ENCODE data around the gene SLC39A11.
A peak's percentile ranks its signal among the peaks of the same experiment; 100 is the strongest.

SLC39A11 gene

DNA sequence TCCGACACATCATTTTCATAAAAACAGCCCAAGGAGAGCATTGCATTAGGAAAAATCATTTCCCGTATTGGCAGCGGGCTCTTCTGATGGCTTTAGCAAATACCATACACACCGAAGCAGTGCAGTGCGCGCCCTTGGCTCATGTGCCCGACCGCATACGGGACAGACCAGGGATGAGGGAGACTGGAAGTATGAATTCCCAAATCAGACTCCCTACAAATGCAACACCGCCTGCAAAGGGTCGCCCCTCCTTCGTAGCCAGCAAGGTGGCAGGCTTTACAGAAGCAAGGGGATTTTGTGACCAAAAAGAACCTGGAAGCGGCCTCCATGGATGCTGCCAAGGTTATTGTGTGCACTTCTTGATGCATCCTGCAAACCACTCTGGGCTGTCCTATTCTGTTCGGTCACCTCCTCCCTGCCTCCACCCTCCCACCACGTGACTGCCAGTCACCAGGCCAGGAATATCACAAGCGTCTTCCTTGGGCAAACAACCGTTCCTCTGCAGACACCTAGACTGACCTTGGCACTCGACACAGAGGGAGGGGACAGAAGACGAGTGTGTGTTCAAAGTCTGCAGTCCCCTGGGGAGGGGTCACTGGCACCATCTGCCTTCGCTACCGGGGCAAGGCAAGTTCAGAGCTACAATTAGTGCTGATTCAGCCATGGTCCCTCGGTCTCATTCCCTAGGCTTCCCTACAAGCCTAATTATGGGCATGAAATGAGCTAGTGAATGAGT lies 460.4 kb downstream of the SLC39A11 start:
- peak; percentile 70 for DNase-seq

- peak; percentile 22 for DNase-seq
Measured at GRCh38 chr17:72631568-72631948, 460.9 kb downstream of the SLC39A11 start.

DNA sequence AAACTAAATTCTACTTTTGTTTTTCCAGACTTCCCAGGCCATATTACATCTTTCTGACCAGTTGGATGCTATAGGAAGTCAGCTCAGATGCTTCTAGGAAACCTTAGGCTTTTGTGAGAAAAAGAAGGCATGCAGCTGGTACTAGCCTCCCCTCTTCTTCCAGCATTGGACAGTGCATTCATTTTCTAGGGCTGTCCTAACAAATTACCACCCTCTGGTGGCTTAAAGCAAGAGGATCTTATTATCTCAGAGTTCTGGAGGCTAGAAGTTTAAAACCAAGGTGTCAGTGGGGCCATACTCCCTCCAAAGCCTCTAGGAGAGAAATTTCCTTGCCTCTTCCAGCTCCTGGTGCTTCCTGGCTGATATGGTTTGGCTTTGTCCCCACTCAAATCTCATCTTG lies 467.8 kb downstream of the SLC39A11 start:
- DNase-seq, result no peak

DNA sequence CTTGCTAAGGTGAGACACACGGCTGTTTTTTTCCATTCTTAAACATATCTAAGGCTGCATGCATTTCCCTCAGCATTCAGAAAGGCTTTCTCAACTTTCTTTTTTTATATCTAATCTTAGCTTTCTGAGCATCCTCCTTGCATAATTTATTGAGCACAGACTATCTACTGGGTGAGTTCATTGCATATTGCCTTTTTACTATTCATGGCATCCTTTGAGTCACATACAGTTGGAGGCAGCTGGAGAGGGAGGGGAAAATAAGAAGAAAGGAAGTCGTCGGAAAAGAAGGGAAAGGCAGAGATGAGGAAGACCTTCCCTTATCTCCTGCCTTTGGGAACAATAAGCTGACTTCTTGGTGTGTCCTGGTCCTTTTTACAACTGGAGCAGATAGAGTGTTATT lies 468.3 kb downstream of the SLC39A11 start:
- DNase-seq, result no peak

- DNase-seq, result no peak
Measured at GRCh38 chr17:72622661-72623433, 469.6 kb downstream of the SLC39A11 start.

GRCh38 chr17:72619976-72620650 lies 472.4 kb downstream of the SLC39A11 start:
- no peak for DNase-seq

DNA sequence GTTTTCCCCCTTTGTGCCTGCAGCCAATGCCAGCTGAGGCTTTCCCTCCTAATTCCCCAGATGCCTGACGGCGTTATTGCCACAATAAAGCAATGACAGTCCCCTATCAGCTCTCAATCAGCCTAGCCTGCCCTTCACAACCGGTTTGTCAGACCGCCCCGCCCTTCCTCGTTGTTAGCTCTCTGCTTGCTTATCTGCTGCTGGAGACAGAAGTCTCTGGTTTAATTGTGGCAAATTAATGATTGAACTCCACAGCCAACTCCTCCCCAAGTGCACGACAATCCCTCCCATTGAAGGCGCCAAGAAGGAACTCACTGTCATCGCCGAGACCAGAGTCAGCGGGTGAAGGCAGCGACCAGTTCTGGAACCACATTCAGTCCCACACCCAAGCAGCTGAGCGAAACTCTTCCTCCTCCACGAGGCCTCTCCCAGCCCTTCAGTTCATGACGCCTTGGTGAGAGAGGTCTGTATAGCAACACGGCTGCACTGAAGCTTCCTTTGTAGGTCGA lies 474.4 kb downstream of the SLC39A11 start:
- DNase-seq, result peak; percentile 40

DNA sequence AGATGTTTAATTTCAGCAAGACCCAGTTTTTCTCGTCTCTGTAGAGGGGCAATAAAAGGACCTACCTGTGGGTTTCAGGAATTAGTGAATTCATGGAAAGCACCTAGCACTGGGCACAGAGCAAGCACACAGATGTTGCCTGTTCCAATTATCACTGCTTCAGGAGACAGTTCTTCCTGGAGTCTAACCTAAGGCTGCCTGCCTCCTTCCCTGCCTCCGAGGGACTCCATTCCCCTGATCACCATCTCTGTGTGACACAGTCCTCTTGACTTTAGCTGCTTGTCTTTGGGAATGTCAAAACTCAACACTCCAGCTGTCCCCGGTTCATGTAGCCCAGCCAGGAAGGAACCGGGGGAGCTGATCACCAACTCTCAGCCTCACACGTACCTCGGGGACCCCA lies 474.9 kb downstream of the SLC39A11 start:
- no peak for DNase-seq

DNA sequence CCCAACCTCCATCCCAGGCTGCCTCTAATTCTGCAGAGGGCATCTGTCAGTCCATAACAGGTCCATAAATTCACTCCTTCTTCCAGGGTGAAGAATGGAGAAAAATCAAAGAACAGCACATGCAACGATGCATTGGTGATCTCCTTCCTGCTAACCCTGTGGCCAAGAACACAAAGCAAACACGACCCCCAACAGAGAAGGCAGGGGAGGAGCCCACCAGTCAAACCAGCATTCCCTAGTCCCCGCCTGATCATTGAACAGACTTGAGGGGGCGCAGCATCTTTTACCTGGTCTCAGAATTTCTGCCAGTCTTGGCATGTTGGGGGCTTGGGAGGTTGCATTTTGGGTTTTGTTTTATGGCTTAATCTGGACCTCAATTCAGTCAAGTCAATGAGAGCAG lies 476.0 kb downstream of the SLC39A11 start:
- DNase-seq, result no peak

DNA sequence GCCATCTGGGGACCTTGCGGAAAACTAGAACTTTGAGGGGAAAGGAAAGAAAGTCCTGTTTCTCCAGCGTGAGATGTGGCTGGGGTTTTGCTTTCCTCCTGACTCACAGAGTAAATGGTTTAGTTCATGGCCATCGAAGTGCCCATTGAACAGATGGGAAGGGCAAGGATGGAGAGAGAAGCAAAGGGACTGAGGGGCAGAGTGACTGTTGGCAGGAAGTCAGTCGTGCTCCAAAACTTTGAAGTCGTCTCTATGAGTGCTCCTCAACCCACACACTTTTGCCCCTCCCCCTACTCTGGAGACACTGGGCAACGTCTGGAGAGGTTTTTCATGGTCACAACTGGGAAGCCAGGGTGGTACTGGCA lies 476.9 kb downstream of the SLC39A11 start:
- no peak for DNase-seq

GRCh38 chr17:72614871-72615626 lies 477.4 kb downstream of the SLC39A11 start:
- DNase-seq, result no peak

GRCh38 chr17:72614476-72614870 lies 478.0 kb downstream of the SLC39A11 start:
- DNase-seq, result no peak

DNA sequence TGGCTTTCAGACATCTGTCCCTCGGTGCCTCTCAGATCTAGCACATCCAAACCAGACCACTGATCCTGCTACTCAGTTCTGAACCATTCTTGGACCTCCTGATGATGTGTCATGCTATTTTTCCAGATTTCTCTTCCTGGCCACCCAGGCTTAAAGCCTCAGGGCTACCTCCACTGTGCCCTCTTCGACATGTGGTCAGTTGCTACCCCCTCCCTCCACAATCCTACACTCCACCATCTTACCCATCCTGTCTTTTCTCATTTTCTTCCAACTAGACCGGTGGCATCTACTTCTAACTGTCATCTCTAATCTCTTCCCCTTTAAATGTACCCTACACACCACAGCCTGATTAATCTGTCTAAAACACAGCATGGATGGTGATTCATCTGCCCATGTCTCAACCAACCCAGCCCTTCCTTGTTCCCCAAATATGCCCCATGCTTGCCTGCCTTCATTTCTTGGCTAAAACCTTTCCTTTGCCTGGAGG lies 478.6 kb downstream of the SLC39A11 start:
- DNase-seq, result no peak

GRCh38 chr17:72613396-72613795 lies 479.1 kb downstream of the SLC39A11 start:
- no peak for DNase-seq

DNA sequence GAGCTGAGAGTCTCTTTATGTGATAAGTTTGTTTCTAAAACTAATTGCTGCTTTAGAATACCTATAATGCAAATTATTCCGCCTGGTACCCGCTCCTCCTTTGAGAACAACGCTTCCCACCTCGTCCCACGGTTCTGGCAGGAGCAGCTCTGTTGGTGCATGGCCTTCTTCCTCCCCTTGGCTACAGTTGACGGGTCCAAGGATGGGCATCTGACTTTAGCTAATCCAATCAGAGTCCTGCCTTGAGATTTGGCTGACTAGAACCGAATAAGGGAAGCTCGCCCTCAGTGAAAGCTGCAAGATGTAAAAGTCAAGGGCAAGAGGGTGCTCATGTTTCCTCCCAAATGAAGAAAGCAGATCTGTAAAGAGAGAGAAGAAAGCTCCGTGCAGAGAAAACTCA lies 481.3 kb downstream of the SLC39A11 start:
- no peak for DNase-seq

GRCh38 chr17:72609501-72609900 lies 483.0 kb downstream of the SLC39A11 start:
- no peak for DNase-seq

GRCh38 chr17:72608436-72608835 lies 484.1 kb downstream of the SLC39A11 start:
- no peak for DNase-seq

DNA sequence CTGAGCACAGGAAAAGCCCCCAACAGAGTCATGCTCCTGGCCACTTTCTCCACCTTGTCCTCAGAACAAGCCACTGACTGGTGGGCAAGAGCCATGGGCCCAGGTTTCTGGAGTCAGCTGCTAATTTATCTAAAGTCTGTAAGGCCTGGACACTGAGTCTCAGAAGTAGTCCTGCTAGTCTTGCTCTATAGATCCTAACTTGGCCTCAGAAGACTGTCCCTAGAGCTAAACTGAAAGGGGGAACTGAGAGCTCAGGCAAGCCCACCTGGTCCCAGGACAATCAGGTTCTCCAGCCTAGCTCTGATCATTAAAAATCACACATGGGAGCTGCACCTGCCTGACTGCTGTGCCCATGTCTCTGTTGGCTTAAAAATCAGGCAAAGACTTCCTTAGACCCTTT lies 485.8 kb downstream of the SLC39A11 start:
- DNase-seq, result no peak

DNA sequence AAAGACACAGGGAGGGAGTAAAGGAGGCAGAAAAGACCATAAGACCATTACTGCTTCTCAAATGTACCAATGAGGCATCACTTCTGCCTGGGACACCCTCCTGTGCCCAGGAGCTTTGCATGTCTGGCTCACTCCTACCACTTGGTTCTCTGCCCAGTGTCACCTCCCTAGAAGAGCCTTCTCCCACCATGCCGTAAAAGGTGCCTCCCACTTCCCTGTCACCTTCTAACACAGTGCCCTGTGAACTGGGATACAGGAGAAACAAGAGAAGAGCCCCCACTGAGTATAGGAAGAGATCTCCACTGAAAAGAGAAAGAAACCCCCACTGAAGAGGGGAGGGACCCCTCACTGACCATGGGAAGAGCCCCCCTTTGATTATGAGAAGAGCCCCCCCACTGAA lies 486.9 kb downstream of the SLC39A11 start:
- no peak for DNase-seq

DNA sequence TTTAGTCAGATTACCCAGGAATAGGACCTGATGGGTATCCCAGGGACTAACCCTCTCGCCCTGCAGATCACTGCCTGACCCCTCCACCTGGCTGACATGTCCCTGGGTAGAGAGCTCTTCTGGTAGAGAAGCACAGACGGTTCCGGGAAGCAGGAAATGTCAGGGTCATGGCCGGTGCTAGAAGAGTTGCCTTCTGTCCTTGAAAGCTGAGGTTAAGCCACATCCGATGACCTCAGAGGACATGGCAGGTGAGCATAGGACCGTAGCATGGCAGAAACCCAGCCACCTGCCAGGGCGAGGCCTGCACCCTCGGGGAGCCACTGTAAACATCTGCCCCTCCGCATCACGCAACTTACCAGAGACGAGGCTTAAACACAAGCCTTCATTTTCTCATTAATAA lies 488.0 kb downstream of the SLC39A11 start:
- DNase-seq, result peak; percentile 59

DNA sequence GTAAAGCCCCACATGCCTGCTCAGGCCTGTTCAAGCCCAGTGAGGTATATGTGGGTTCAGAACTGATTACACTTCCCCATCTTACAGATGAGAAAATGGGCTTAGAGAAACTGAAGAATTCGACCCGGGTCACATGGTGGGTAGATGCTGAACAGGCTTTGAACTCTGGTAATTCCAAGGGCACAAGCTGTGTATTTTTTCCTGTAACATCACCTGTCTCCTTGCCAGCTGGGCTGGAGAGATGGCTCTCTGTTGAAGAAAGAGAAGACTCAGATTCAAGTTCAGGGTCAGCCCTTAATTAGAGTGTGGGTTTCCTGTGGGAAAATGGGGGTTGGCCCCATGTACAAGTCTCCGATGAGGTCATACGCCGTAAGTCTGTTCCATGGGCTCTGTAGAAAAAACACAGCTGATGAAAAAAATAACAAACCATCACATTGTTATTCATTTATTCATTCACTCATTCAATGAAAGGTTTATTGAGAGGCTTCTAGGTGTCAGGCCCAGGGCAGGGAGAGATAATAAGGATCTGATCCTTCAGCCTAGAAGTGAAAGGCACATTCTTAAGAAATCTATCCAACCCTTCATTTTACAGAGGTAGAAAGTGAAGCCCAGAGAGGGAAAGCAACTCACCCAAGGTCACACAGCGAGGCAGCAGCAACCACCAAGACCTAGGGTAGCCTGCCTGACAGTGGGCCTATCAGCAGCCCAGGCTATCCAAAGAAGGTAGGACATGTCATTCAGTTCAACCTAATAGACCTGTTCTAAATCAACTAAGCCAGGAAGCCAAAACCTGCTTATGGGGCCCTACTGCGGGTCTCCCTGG lies 488.9 kb downstream of the SLC39A11 start:
- DNase-seq, result no peak
